ENCODE data around the gene EMID1.

DNA sequence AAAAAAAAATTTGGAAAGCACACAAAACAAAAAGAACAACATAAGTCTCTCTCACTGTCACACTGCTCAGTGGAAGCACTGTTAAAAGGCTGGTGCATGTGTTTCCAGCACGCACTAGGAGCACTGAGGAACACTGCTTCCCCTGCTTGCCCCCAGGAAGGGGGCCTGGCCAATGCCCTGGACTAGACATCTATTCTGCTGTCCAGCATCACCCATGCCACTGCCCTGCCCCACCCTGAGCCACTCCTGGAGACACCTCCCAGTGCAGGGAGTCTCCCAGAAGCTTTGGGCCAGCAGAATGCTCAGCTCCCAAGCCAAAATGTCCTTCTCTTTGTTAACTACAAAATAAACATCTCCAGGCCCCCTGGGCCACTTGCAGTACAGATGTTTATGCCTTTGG lies 49.7 kb upstream of the EMID1 start:
- TF ChIP-seq CTCF (IDR thresholded peaks at IDR 0.05) (no peak), POLR2A (IDR thresholded peaks at IDR 0.05) (no peak), POLR2AphosphoS5 (IDR thresholded peaks at IDR 0.05) (no peak)
